K562 (cell line): Measurements from ENCODE around the gene FYTTD1. TPM values are rescaled to one million over a fixed set of nuclear protein-coding genes. Genes with fewer than 3 reads are reported as not detected.
A peak's percentile ranks its signal among the peaks of the same experiment; 100 is the strongest.

Experiments used
- BACH1 ChIP-seq: fragments of 200-800 bp; sonication (Bioruptor generic); IDR thresholded peaks from 2 replicates; pipeline ENCODE4 v1.6.1; 2016; ENCODE audit warnings: missing genetic modification characterization, missing compliant biosample characterization
- CHD2 ChIP-seq: IDR thresholded peaks from 2 replicates; pipeline ENCODE4 v1.6.1; 2011; ENCODE audit warnings: low read depth, low read length
- E2F4 ChIP-seq: sonication (generic); formaldehyde crosslinking; IDR thresholded peaks from 2 replicates; pipeline ENCODE4 v1.8.0; 2022; ENCODE audit warnings: mild to moderate bottlenecking, low read depth, missing genetic modification reagents
- ETS2 ChIP-seq: IDR thresholded peaks from 2 replicates; pipeline ENCODE4 v1.6.1; 2016; ENCODE audit warnings: borderline replicate concordance, missing genetic modification characterization, mild to moderate bottlenecking, moderate library complexity, missing compliant biosample characterization; ENCODE audit not compliant: poor library complexity, severe bottlenecking
- FOXJ3 ChIP-seq: sonication (generic); formaldehyde crosslinking; IDR thresholded peaks from 2 replicates; pipeline ENCODE4 v1.4.0; 2020; ENCODE audit warnings: mild to moderate bottlenecking, missing genetic modification reagents
- GATAD2A ChIP-seq: fragments of 450-650 bp; IDR thresholded peaks from 2 replicates; pipeline ENCODE4 v1.6.1; 2017
- IRF2 ChIP-seq: sonication (generic); formaldehyde crosslinking; IDR thresholded peaks from 2 replicates; pipeline ENCODE4 v1.8.1; 2022; ENCODE audit warnings: mild to moderate bottlenecking, missing genetic modification reagents
- MAFF ChIP-seq: IDR thresholded peaks from 2 replicates; pipeline ENCODE4 v1.6.1; 2012; ENCODE audit warnings: low read length, improper control_type of control experiment
- NFXL1 ChIP-seq: fragments of 450-650 bp; formaldehyde crosslinking; IDR thresholded peaks from 2 replicates; pipeline ENCODE4 v1.4.0; 2021; ENCODE audit warnings: mild to moderate bottlenecking
- NR2C1 ChIP-seq, 2 experiments: fragments of 450-650 bp; IDR thresholded peaks; 2 replicates each; pipeline ENCODE4 v1.6.1; 2017; ENCODE audit warnings: mild to moderate bottlenecking in 2 of 2, antibody characterized with exemption in 1 of 2, inconsistent platforms in 1 of 2, missing compliant biosample characterization in 1 of 2, missing genetic modification characterization in 1 of 2
- PHF20 ChIP-seq: fragments of 450-650 bp; IDR thresholded peaks from 2 replicates; pipeline ENCODE4 v1.6.1; 2018; ENCODE audit not compliant: partially characterized antibody
- RBFOX2 ChIP-seq: fragments of 200-400 bp; formaldehyde crosslinking; IDR thresholded peaks from 2 replicates; pipeline ENCODE4 v1.6.1; 2017; ENCODE audit warnings: low read depth, mild to moderate bottlenecking, low read length, moderate library complexity
- SMARCE1 ChIP-seq: fragments of 450-650 bp; IDR thresholded peaks from 2 replicates; pipeline ENCODE4 v1.7.1; 2016; ENCODE audit warnings: mild to moderate bottlenecking
- U2AF1 ChIP-seq: fragments of 200-400 bp; formaldehyde crosslinking; optimal IDR thresholded peaks from 2 replicates; pipeline ENCODE3; 2017; ENCODE audit warnings: mild to moderate bottlenecking, low read depth, low read length, moderate library complexity
- ZFP30 ChIP-seq: fragments of 250-450 bp; sonication (Bioruptor Pico); IDR thresholded peaks from 2 replicates; pipeline ENCODE4 v1.8.0; 2022; ENCODE audit warnings: moderate library complexity, mild to moderate bottlenecking, inconsistent platforms, borderline replicate concordance
- ZNF143 ChIP-seq: sonication (generic); formaldehyde crosslinking; IDR thresholded peaks from 2 replicates; pipeline ENCODE4 v1.9.0; 2022; ENCODE audit warnings: mild to moderate bottlenecking, missing genetic modification reagents
- ZNF239 ChIP-seq: fragments of 250-450 bp; sonication (Bioruptor Pico); IDR thresholded peaks from 2 replicates; pipeline ENCODE4 v1.4.0; 2020; ENCODE audit warnings: mild to moderate bottlenecking
- ZNF445 ChIP-seq: fragments of 250-450 bp; sonication (Bioruptor Pico); IDR thresholded peaks from 2 replicates; pipeline ENCODE4 v1.4.0; 2020; ENCODE audit warnings: low read depth, mild to moderate bottlenecking, moderate library complexity
- ZNF586 ChIP-seq: fragments of 450-650 bp; formaldehyde crosslinking; conservative IDR thresholded peaks from 2 replicates; pipeline ENCODE4 v1.4.0; 2020; ENCODE audit warnings: mild to moderate bottlenecking, moderate library complexity
- ZNF717 ChIP-seq: fragments of 250-450 bp; sonication (Bioruptor Pico); IDR thresholded peaks from 2 replicates; pipeline ENCODE4 v1.5.0; 2021
- polyA plus RNA-seq, 8 experiments: library from polyadenylated mRNA; depleted of rRNA in 4 of 8; stranded (reverse) in 5 of 8; unstranded in 3 of 8; fragments of >200 nt; fragmentation: Nextera tagmentation in 2 of 8; fragmentation: Illumina TruSeq in 1 of 8; extraction: Ambion mirVana in 2 of 8; extraction: Trizol in 1 of 8; gene quantifications; 2 replicates each; pipeline versions ENCODE4 v1.2.1 to v1.2.3, GENCODE V29; 2011 to 2014; ENCODE audit warnings: inconsistent platforms in 1 of 8, missing spikeins in 1 of 8
- total RNA-seq, 7 experiments: library from RNA; depleted of rRNA in 6 of 7; stranded (reverse); fragments of >200 nt in 6 of 7; fragmentation: Illumina TruSeq in 2 of 7; extraction: Trizol in 2 of 7; gene quantifications; 2 replicates each; pipeline versions ENCODE4 v1.2.1 to v1.2.3, GENCODE V29; 2011 to 2021; ENCODE audit warnings: low replicate concordance in 1 of 7
- TF ChIP-seq, protein P1 (sequence below): IDR thresholded peaks from 2 replicates; pipeline ENCODE4 v1.6.1; 2011; ENCODE audit warnings: borderline replicate concordance, low read depth, mild to moderate bottlenecking, moderate library complexity, low read length; ENCODE audit not compliant: insufficient read depth, poor library complexity, severe bottlenecking
- TF ChIP-seq, protein P2 (sequence below): sonication (generic); formaldehyde crosslinking; IDR thresholded peaks from 2 replicates; pipeline ENCODE4 v1.8.1; 2023; ENCODE audit warnings: mild to moderate bottlenecking, missing genetic modification reagents
- TF ChIP-seq, protein P3 (sequence below): fragments of 450-650 bp; formaldehyde crosslinking; IDR thresholded peaks from 2 replicates; pipeline ENCODE4 v1.4.0; 2022; ENCODE audit warnings: missing genetic modification characterization

The FYTTD1 gene
- total and polyA plus RNA-seq, 9 of the 15 experiments (the other 6 are each of a cell fraction or from before 2014, with no cell fraction given) = 35.7 to 106 (median 76.3) TPM

GRCh38 chr3:197791113-197791891 lies 41.6 kb downstream of the FYTTD1 start, which contains the start of gene LRCH3 (continued):
- TF ChIP-seq, protein P1, sequence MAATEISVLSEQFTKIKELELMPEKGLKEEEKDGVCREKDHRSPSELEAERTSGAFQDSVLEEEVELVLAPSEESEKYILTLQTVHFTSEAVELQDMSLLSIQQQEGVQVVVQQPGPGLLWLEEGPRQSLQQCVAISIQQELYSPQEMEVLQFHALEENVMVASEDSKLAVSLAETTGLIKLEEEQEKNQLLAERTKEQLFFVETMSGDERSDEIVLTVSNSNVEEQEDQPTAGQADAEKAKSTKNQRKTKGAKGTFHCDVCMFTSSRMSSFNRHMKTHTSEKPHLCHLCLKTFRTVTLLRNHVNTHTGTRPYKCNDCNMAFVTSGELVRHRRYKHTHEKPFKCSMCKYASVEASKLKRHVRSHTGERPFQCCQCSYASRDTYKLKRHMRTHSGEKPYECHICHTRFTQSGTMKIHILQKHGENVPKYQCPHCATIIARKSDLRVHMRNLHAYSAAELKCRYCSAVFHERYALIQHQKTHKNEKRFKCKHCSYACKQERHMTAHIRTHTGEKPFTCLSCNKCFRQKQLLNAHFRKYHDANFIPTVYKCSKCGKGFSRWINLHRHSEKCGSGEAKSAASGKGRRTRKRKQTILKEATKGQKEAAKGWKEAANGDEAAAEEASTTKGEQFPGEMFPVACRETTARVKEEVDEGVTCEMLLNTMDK = no peak
- TF ChIP-seq ZNF239 = no peak
- TF ChIP-seq ZNF586 (CRISPR knock-in tag) = no peak
- TF ChIP-seq NR2C1 (IDR thresholded peaks at IDR 0.05) = no peak
- 0 out of 2 replicates have a peak, but pooled peaks have one; percentile 7 for TF ChIP-seq NR2C1 (tag; IDR thresholded peaks at IDR 0.05)
- TF ChIP-seq BACH1 (tag) = no peak
- TF ChIP-seq U2AF1 = peak; percentile 41
- TF ChIP-seq ETS2 (tag) = no peak
- TF ChIP-seq E2F4 (CRISPR knock-in tag) = peak; percentile 45; the same call in 1 of the 2 replicates
- TF ChIP-seq, protein P2, sequence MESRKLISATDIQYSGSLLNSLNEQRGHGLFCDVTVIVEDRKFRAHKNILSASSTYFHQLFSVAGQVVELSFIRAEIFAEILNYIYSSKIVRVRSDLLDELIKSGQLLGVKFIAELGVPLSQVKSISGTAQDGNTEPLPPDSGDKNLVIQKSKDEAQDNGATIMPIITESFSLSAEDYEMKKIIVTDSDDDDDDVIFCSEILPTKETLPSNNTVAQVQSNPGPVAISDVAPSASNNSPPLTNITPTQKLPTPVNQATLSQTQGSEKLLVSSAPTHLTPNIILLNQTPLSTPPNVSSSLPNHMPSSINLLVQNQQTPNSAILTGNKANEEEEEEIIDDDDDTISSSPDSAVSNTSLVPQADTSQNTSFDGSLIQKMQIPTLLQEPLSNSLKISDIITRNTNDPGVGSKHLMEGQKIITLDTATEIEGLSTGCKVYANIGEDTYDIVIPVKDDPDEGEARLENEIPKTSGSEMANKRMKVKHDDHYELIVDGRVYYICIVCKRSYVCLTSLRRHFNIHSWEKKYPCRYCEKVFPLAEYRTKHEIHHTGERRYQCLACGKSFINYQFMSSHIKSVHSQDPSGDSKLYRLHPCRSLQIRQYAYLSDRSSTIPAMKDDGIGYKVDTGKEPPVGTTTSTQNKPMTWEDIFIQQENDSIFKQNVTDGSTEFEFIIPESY (CRISPR knock-in tag) = no peak
- TF ChIP-seq ZNF445 = no peak
- TF ChIP-seq CHD2 = no peak
- TF ChIP-seq ZFP30 (CRISPR knock-in tag) = no peak
- TF ChIP-seq RBFOX2 = peak; percentile 99
- TF ChIP-seq FOXJ3 (CRISPR knock-in tag) = no peak
- peak; percentile 37 for TF ChIP-seq PHF20
- no peak for TF ChIP-seq MAFF
- TF ChIP-seq ZNF143 = no peak
- no peak for TF ChIP-seq GATAD2A
- no peak for TF ChIP-seq SMARCE1
- no peak for TF ChIP-seq NFXL1
- TF ChIP-seq ZNF717 (CRISPR knock-in tag) = no peak; the same call in 1 of the 2 replicates
- no peak for TF ChIP-seq IRF2 (CRISPR knock-in tag)
- TF ChIP-seq, protein P3, sequence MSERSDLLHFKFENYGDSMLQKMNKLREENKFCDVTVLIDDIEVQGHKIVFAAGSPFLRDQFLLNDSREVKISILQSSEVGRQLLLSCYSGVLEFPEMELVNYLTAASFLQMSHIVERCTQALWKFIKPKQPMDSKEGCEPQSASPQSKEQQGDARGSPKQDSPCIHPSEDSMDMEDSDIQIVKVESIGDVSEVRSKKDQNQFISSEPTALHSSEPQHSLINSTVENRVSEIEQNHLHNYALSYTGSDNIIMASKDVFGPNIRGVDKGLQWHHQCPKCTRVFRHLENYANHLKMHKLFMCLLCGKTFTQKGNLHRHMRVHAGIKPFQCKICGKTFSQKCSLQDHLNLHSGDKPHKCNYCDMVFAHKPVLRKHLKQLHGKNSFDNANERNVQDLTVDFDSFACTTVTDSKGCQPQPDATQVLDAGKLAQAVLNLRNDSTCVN (CRISPR knock-in tag) = no peak
